HG02678 (cell line): ENCODE measurements around the gene SLC15A1.

Source experiments
- ATAC-seq: cut with Tn5 transposase; IDR thresholded peaks from one replicate; pipeline ENCODE4 v1.9.1; 2021; ENCODE audit warnings: mild to moderate bottlenecking, moderate library complexity; ENCODE audit not compliant: unreplicated experiment

Gene SLC15A1

DNA sequence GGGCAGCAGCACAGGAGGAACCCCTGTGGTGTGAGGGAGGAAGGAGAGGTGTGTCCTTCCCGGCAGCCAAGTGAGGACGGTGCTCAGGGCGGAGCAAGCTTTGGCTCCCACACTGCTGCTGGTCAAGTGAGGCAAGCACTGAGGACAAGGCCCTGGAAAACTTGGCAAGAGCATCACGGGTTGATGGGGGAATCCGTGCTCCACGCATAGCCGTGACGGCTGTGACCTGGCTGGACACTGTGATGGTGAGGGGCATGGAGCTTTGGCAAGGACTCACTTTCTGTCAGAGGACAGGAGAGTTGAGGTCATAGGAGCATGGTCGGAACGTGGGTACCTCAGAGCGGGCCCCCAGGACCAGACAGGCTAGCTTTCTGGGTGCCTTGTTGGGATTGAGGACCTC lies 29.0 kb upstream of the SLC15A1 start:
- no peak for ATAC-seq

- ATAC-seq = no peak
These were observed 28.6 kb upstream of the SLC15A1 start for GRCh38 chr13:98781045-98781444.

DNA sequence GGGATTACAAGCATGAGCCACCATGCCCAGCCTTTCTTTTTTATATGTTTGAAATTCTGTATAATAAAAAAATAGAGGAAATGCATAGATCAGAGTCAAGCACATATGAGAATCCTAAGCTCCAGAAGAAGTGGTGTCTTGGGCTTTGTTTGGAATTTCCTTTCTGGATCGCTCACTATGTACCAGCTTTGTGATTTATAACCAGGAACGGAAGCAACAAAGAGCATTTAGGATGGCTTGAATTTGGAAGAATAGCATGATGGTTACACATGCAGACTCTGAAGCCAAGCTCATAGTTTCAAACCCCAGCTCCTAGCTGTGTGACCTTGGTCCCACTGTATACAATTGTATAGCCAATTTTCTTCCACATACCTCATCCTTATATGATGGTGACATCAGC lies 28.0 kb upstream of the SLC15A1 start:
- no peak for ATAC-seq

GRCh38 chr13:98779695-98780094 lies 27.2 kb upstream of the SLC15A1 start:
- no peak for ATAC-seq

DNA sequence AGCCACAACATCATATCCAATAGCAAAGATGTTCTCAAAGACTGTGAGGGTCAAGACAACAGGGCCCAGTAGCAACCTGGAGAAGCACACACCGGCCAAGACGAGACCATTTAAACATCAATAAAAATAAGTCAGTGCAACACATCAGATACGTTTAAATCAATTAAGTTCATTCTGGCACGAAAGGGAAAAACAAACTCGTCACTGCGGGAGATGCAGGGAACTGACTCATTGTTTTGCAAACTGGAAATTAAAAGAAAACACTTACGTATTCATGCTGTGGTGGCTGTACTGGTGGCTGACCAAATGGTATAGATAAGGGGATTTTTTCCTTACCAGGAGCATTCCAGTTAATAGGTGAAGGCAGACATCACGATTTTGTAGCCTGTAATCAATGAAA lies 26.3 kb upstream of the SLC15A1 start:
- ATAC-seq = no peak

DNA sequence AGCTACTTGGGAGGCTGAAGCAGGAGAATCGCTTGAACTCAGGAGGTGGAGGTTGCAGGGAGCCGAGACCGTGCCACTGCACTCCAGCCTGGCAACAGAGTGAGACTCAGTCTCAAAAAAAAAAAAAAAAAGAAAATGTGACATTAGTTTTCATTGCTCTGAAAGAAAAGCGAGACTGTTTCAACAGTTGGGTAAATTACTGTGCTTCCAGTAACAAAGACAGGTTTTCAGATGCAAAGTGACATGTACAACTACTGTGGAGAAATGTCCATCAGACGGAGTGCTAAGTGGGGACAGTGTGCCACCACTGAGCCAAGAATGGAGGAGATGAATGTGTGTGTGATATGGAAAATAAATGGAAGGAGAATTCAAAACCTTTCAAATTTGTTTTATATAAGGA lies 24.2 kb upstream of the SLC15A1 start:
- ATAC-seq = no peak

DNA sequence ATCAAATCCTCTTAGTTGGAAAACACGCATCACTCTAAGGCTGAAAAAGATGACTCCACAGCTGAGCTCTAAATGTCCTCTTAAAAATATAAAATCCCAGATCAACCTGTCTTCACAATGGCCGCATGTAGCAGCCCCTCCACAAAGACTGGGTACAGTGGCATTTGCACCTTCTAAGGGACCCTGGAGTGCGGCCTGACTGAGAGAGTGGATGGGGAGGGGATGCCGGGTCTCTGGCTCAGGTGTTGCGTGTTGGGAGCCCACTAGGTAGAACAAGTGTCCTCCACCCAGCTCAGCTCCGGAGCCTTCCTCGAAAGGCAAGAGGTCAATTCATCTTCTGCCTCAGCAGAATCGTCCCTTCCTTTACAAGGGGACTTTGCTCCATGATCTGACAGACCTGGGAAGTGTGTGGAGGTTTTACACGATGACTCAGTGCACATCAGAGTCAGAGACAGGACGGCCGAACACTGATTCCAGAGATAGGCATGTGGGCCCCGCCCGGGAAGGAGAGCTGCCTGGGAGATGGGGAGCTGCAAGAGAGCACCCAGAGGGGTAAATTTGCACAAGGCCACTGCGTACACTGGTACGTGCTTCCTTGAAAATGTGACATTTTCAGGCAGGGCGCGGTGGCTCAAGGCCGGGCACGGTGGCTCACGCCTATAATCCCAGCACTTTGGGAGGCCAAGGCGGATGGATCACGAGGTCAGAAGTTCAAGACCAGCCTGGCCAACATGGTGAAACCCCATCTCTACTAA lies 23.5 kb upstream of the SLC15A1 start:
- ATAC-seq = no peak

- ATAC-seq = no peak
These were observed 22.9 kb upstream of the SLC15A1 start for GRCh38 chr13:98775386-98775785.

- ATAC-seq = no peak
These were observed 22.3 kb upstream of the SLC15A1 start for GRCh38 chr13:98774776-98775175.

GRCh38 chr13:98773921-98774320 lies 21.4 kb upstream of the SLC15A1 start:
- ATAC-seq = no peak

GRCh38 chr13:98772794-98773452 lies 20.5 kb upstream of the SLC15A1 start:
- no peak for ATAC-seq

GRCh38 chr13:98771838-98772611 lies 19.6 kb upstream of the SLC15A1 start:
- ATAC-seq = no peak

- no peak for ATAC-seq
These were observed 17.3 kb upstream of the SLC15A1 start for GRCh38 chr13:98769736-98770135.

- ATAC-seq = no peak
These were observed 16.1 kb upstream of the SLC15A1 start for GRCh38 chr13:98768522-98768921.

- no peak for ATAC-seq
These were observed 14.2 kb upstream of the SLC15A1 start for GRCh38 chr13:98766697-98767096.

DNA sequence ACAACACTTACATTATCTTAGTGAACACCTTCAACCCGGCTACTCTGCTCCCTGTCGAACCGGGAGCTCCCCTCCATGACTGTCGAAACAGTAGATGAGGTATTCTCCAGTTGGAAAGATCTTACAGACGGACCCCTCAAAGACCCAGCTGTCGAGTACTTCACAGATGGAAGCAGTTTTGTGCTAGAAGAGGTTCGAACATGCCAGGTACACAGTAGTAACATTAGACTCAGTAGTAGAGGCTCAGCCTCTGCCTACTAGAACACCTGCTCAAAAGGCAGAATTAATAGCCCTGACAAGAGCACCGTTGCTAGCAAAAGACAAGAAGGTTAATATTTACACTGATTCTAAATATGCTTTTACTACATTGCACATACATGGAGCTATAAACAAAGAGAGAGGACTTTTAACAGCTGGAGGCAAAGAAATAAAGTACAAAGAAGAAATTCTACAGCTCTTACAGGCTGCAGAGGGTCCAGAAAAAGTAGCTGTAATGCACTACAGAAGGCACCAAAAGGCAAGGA lies 13.6 kb upstream of the SLC15A1 start:
- no peak for ATAC-seq

GRCh38 chr13:98761986-98762616 lies 9.6 kb upstream of the SLC15A1 start:
- no peak for ATAC-seq

GRCh38 chr13:98761126-98761985 lies 8.9 kb upstream of the SLC15A1 start:
- ATAC-seq = peak; percentile 52

GRCh38 chr13:98755729-98756128 lies 3.3 kb upstream of the SLC15A1 start:
- ATAC-seq = no peak

DNA sequence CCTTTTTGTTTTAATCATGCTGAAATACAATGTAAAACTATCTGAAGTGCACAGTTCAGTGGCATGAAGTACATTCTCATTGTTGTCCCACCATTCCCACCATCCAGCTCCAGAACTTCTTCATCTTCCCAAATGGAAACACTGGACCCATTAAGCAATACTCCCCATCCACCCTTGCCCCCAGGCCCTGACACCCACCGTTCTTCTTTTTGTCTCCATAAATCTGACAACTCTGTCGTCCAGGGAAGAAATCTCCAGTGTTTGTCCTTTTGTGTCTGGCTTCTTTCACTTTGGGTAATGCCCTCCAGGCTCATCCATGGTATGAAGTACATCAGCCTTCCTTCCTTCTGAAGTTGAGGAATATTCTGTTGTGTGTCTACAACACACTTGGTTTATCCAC lies 2.6 kb upstream of the SLC15A1 start:
- no peak for ATAC-seq
